Measurements from ENCODE around the gene ATP1B4. TPM values are rescaled to one million over a fixed set of nuclear protein-coding genes. Genes with fewer than 3 reads are reported as not detected.
A peak's percentile ranks its signal among the peaks of the same experiment; 100 is the strongest.
"Not testable (repeated sequence)": the region's sequence is repeated elsewhere in the genome, so short reads cannot be mapped to it uniquely, and the experiment has no call there.

Gene ATP1B4
- total RNA-seq, result not detected

DNA sequence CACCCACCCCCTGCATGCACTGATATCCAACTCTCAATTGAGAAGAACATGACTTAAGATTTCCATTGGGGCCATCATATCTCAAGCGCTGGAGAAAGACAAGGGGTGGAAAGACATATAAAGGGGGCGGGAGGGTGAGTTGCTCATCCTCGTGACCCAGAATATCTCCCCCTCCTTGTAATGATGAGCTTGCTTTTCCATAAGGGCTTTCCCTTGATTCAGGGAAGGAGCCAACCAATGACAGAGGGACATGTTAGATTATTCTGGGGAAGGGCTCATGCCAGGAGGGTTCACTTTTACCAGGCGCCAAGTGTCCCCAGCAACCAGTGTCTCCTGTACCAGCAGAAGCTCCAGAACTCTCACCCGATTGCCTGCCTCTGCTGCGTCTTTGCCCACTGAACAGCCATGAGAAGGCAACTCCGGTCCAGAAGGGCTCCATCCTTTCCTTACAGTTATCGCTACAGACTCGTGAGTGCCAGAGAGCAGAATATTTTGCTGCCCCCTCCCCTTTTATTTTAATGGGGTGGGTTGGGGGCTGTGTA lies at the start of gene ATP1B4:
ATP1B4 (plus strand) TSS at position 326 of the 542 bp plus-strand sequence; CDS start at position 406, 80 bp downstream.
- Mint-ChIP-seq H3K9me3 (ENCODE audit: insufficient read depth) (no peaks in the 10 kb centered on the region), H3K4me3 (no peak within 1 kb of the TSS), H3K27ac (no peak within 1 kb of the TSS), H3K4me1 (ENCODE audit: low read depth) (no peaks in the 10 kb centered on the region), H3K27me3 (ENCODE audit: low read depth) (no peaks in the 10 kb centered on the region), H3K36me3 (ENCODE audit: low read depth) (no peaks in the 10 kb centered on the region)
- ChIA-PET CTCF (no interaction called here), POLR2A (no interaction called here)
- DNase-seq (no peak), ATAC-seq (no peak)

DNA sequence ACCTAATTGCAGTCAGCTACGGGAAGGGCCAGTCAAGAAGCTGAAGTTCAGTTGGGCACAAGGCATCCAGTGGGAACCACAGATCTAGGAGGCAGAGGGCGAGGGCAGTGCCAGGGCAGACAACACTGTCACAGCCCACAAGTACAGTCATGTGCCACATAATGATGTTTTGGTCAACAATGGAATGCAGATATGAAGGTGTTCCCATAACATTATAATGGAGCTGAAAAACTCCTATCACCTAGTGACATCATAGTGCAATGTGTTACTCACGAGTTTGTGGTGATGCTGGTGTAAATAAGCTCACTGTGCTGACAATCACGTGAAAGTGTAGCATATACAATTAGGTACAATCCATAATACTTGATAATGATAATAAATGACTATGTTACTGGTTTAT lies 46.1 kb upstream of the ATP1B4 start:
- no peak for DNase-seq
- no peak for ATAC-seq
- CTCF ChIA-PET, result no interaction called here
- peaks cover 4% of the 10 kb centered on the region for H3K4me1 Mint-ChIP-seq (ENCODE audit: low read depth)
- no peaks in the 10 kb centered on the region for H3K9me3 Mint-ChIP-seq (ENCODE audit: insufficient read depth)
- POLR2A ChIA-PET, result no interaction called here
- peaks cover 50% of the 10 kb centered on the region for H3K27me3 Mint-ChIP-seq (ENCODE audit: low read depth)
- H3K27ac Mint-ChIP-seq, result no peak overlapping the region
- H3K4me3 Mint-ChIP-seq, result no peak overlapping the region
- H3K36me3 Mint-ChIP-seq (ENCODE audit: low read depth), result no peaks in the 10 kb centered on the region

DNA sequence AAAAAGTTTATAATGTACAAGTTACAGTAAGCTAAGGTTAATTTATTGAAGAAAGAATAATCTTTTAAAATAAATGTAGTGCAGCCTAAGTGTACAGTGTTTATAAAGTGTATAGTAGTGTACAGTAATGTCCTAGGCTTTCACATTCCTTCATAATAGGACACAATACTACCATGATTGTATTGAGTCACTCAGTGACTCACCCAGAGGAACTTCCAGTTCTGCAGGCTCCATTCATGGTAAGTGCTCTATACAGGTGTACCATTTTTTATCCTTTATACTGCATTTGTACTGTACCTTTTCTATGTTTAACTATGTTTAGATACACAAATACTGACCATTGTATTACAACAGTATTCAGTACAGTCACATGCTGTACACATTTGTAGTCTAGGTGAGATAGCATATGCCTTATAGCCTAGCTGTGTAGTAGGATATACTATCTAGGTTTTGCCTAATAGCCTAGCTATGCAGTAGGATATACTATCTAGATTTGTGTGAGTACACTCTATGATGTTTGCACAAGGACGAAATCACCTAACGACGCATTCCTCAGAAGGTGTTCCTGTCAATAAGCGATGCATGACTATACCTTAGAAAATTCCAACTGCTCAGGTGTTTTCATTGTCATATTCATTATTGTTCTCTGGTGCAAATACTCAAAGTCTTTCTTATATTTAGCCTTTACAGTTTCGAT lies 45.2 kb upstream of the ATP1B4 start:
- H3K27ac Mint-ChIP-seq, result no peak overlapping the region
- H3K27me3 Mint-ChIP-seq (ENCODE audit: low read depth), result peaks cover 50% of the 10 kb centered on the region
- H3K9me3 Mint-ChIP-seq (ENCODE audit: insufficient read depth), result no peaks in the 10 kb centered on the region
- no peak for ATAC-seq
- no peaks in the 10 kb centered on the region for H3K36me3 Mint-ChIP-seq (ENCODE audit: low read depth)
- no peak overlapping the region for H3K4me3 Mint-ChIP-seq
- no peak for DNase-seq
- ChIA-PET CTCF (no interaction called here), POLR2A (no interaction called here)
- no peaks in the 10 kb centered on the region for H3K4me1 Mint-ChIP-seq (ENCODE audit: low read depth)

DNA sequence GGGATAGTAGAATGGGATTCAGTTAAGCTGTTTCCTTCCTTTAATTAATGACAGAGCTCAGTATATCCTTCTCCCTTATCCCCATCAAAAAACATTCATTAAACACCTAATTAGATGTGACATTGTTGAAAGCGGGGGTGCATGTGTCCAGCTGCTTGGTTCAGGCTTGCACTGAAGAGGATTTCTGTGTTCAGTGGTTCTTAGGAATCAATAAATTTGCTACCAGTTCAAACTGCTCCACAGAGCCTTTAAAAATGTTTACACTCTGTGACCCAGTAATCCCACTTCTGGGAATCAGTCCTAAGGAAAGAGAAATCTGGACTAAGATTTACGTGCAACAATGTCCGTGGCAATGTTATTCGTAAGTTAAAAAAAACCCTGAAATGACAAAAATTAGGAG lies 43.5 kb upstream of the ATP1B4 start:
- DNase-seq (no peak), ATAC-seq (no peak)
- no peak overlapping the region for H3K4me3 Mint-ChIP-seq
- H3K4me1 Mint-ChIP-seq (ENCODE audit: low read depth), result no peaks in the 10 kb centered on the region
- ChIA-PET CTCF (interaction anchor here (1.1 to 1.6 kb wide), 3 partner anchors 9 to 134 kb away, joined by 3 to 5 read pairs (median 3); no protein-coding TSS in a partner anchor), POLR2A (no interaction called here)
- H3K36me3 Mint-ChIP-seq (ENCODE audit: low read depth), result no peaks in the 10 kb centered on the region
- no peaks in the 10 kb centered on the region for H3K9me3 Mint-ChIP-seq (ENCODE audit: insufficient read depth)
- peaks cover 34% of the 10 kb centered on the region for H3K27me3 Mint-ChIP-seq (ENCODE audit: low read depth)
- H3K27ac Mint-ChIP-seq, result no peak overlapping the region

DNA sequence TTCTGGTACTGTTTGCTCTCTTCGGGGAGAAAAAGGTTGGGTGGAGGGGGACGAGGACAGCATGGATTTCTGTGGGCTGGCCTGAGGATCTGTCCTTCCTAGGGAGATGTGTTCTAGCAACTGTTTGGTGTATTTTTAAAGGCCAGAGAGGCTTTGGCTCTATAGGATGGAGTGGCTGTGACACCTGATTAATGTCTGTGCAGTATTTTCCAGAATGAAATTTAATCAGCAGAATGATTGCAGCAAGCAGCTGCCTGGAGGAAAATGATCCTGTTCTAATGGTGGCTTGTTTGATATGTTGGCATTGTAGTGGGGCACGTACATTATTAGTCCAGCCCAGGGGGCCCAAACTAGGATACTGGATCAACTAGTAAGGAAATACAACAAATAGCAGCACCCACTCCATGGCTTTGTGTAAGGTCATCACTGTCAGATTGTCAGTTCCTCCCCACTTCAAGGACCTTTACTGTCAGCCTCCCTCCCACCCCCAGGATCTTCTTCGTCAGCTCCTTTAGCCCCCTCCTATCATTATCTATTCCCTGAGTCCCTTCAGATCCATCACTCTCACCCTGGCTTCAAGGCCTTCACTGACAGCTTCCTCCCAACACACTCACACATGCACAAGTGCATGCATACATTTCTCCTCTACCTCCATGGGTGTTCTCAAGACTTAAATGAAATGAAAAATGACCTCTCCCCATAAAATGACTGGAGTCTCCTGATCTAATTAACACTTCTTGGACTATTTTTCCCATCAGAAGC lies 40.2 kb upstream of the ATP1B4 start:
- H3K27ac Mint-ChIP-seq, result no peak overlapping the region
- peaks cover 20% of the 10 kb centered on the region for H3K27me3 Mint-ChIP-seq (ENCODE audit: low read depth)
- no peak for DNase-seq
- H3K4me1 Mint-ChIP-seq (ENCODE audit: low read depth), result no peaks in the 10 kb centered on the region
- POLR2A ChIA-PET, result no interaction called here
- CTCF ChIA-PET, result no interaction called here
- no peak overlapping the region for H3K4me3 Mint-ChIP-seq
- no peaks in the 10 kb centered on the region for H3K36me3 Mint-ChIP-seq (ENCODE audit: low read depth)
- no peaks in the 10 kb centered on the region for H3K9me3 Mint-ChIP-seq (ENCODE audit: insufficient read depth)
- no peak for ATAC-seq

DNA sequence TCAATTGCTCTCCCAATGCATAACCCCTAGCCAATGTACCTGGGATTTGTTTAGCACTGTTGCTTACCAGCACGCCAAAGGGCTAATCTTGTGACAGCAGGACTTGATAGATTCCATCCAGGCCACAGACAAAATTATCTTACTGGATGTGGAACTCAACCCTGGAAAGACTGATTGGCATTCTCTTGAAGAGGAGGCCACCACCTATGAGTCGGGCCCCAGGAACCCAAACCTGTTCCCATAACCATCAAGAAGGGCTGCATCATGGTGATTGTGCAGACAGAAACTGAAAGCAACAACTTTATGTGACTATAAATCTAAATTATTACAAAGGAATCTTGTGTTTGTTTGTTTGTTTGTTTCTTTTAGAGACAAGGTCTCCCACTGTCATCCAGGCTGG lies 30.8 kb upstream of the ATP1B4 start:
- ChIA-PET POLR2A (no interaction called here), CTCF (no interaction called here)

DNA sequence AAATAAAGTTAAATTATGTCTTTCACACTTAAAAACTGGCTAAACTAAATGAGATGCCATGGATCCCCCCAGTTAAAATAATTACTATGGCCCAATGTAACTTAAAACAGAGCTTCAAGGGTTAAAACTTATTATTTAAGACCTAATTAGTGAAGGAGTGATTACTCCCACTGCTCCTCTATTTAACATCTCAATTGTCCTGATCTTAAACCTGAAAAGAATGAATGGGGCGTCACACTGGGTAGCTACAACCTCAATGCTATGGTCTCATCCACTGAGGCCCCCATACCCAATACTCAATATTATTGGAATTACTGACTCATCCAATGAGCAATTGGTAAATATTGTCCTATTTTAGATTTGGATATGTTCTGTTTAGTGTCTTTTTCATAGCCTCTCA lies 29.5 kb upstream of the ATP1B4 start:
- peaks cover 3% of the 10 kb centered on the region for H3K27me3 Mint-ChIP-seq (ENCODE audit: low read depth)
- H3K4me1 Mint-ChIP-seq (ENCODE audit: low read depth), result no peaks in the 10 kb centered on the region
- ChIA-PET POLR2A (no interaction called here), CTCF (no interaction called here)
- no peak overlapping the region for H3K4me3 Mint-ChIP-seq
- no peak for ATAC-seq
- DNase-seq, result no peak
- no peak overlapping the region for H3K27ac Mint-ChIP-seq
- H3K36me3 Mint-ChIP-seq (ENCODE audit: low read depth), result no peaks in the 10 kb centered on the region
- H3K9me3 Mint-ChIP-seq (ENCODE audit: insufficient read depth), result no peaks in the 10 kb centered on the region

More for the DNA sequence above, 30.8 kb upstream of the ATP1B4 start:
- no peak overlapping the region for H3K27ac Mint-ChIP-seq
- no peaks in the 10 kb centered on the region for H3K9me3 Mint-ChIP-seq (ENCODE audit: insufficient read depth)
- H3K27me3 Mint-ChIP-seq (ENCODE audit: low read depth), result peaks cover 7% of the 10 kb centered on the region
- no peak for DNase-seq
- no peak overlapping the region for H3K4me3 Mint-ChIP-seq
- no peaks in the 10 kb centered on the region for H3K4me1 Mint-ChIP-seq (ENCODE audit: low read depth)
- ATAC-seq, result no peak
- H3K36me3 Mint-ChIP-seq (ENCODE audit: low read depth), result no peaks in the 10 kb centered on the region

DNA sequence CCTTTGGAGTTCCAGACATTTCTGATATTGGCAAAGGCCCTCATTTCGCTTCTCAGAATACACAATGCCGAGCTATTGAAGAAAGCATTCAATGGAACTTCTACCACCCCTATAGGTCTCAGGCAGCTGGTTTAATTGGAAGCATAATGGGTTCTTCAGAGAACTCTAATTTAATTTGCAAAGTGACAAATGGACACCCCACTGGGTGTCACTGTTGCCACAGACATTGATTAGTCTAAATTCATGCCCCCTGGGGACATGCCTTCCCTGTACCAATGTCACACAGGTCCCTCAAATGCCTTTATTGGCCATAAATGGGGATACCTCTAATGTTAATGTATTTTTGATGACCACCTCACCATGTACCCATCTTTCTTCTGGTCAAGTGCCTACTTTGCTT lies 27.7 kb upstream of the ATP1B4 start:
- no peak for ATAC-seq
- H3K27me3 Mint-ChIP-seq (ENCODE audit: low read depth), result no peaks in the 10 kb centered on the region
- no peaks in the 10 kb centered on the region for H3K36me3 Mint-ChIP-seq (ENCODE audit: low read depth)
- H3K4me3 Mint-ChIP-seq, result no peak overlapping the region
- CTCF ChIA-PET, result no interaction called here
- peaks cover 4% of the 10 kb centered on the region for H3K9me3 Mint-ChIP-seq (ENCODE audit: insufficient read depth)
- no peaks in the 10 kb centered on the region for H3K4me1 Mint-ChIP-seq (ENCODE audit: low read depth)
- H3K27ac Mint-ChIP-seq, result no peak overlapping the region
- no peak for DNase-seq
- POLR2A ChIA-PET, result no interaction called here

DNA sequence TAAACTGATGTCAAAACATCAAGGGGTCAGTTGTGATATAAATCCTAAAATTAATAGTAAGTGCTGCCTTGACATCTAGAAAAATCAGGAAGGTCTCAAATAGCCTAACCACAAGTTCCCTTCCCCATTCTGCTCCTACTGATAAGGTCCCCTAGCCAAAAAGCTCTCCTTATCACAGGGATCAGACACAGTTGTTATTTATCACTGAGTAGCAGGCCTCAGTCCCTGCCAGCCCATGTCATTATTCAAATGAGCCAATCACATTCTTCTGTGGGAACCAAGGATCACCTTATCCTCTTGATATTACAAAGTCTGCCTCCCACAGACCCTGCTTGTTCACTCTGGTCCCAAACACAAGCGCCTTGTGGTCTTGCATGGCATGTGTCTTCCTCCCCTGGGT lies 27.3 kb upstream of the ATP1B4 start:
- Mint-ChIP-seq H3K36me3 (ENCODE audit: low read depth) (no peaks in the 10 kb centered on the region), H3K9me3 (ENCODE audit: insufficient read depth) (peaks cover 4% of the 10 kb centered on the region), H3K4me1 (ENCODE audit: low read depth) (no peaks in the 10 kb centered on the region), H3K4me3 (no peak overlapping the region), H3K27ac (no peak overlapping the region), H3K27me3 (ENCODE audit: low read depth) (no peaks in the 10 kb centered on the region)
- POLR2A ChIA-PET, result no interaction called here
- CTCF ChIA-PET, result no interaction called here
- no peak for ATAC-seq
- DNase-seq, result no peak

DNA sequence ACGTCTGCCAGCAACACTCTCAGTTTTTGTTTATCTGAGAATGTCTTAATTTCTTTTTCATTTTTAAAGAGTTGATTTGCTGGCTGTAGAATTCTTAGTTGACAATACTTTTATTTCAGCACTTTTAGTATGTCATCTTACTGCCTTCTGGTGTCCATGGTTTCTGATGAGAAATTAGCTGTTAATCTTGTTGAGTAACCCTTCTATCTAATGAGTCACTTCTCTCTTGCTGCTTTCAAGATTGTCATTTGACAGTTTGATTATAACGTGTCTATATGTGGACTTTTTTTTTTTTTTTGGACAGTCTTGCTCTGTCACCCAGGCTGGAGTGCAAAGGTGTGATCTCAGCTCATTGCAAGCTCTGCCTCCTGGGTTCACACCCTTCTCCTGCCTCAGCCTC lies 26.6 kb upstream of the ATP1B4 start:
- no peaks in the 10 kb centered on the region for H3K4me1 Mint-ChIP-seq (ENCODE audit: low read depth)
- peaks cover 4% of the 10 kb centered on the region for H3K9me3 Mint-ChIP-seq (ENCODE audit: insufficient read depth)
- no peaks in the 10 kb centered on the region for H3K27me3 Mint-ChIP-seq (ENCODE audit: low read depth)
- POLR2A ChIA-PET, result no interaction called here
- CTCF ChIA-PET, result no interaction called here
- DNase-seq (no peak), ATAC-seq (no peak)
- no peaks in the 10 kb centered on the region for H3K36me3 Mint-ChIP-seq (ENCODE audit: low read depth)
- H3K4me3 Mint-ChIP-seq, result no peak overlapping the region
- no peak overlapping the region for H3K27ac Mint-ChIP-seq

DNA sequence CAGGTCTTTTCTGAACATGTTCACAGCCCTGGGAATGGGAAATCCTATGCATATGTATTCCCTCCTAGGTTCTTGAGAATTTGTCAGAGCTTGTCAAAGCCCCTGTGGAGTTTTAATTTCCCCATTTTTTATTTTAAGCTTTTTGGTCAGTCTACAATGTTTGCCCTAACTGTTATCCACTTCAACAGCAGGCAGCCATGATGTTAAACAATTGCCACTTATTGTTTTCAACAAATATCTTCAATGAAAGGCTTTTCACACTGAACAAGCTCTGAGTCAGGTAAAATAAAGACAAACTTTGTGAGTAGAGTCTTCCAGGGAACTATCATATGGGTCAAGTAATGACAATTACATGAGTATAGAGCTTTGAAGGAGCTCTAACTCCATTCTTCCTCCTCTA lies 25.0 kb upstream of the ATP1B4 start:
- POLR2A ChIA-PET, result no interaction called here
- Mint-ChIP-seq H3K4me3 (no peak overlapping the region), H3K36me3 (ENCODE audit: low read depth) (no peaks in the 10 kb centered on the region), H3K9me3 (ENCODE audit: insufficient read depth) (peaks cover 4% of the 10 kb centered on the region), H3K4me1 (ENCODE audit: low read depth) (no peaks in the 10 kb centered on the region), H3K27ac (no peak overlapping the region), H3K27me3 (ENCODE audit: low read depth) (no peaks in the 10 kb centered on the region)
- DNase-seq (no peak), ATAC-seq (no peak)
- CTCF ChIA-PET, result no interaction called here

DNA sequence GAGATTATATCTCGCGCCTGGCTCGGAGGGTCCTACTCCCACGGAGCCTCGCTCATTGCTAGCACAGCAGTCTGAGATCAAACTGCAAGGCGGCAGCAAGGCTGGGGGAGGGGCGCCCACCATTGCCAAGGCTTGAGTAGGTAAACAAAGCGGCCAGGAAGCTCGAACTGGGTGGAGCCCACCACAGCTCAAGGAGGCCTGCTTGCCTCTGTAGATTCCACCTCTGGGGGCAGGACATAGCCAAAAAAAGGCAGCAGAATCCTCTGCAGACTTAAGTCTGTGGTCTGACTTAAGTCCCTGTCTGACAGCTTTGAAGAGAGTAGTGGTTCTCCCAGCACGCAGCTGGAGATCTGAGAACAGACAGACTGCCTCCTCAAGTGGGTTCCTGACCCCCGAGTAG lies 17.3 kb upstream of the ATP1B4 start:
- H3K27ac Mint-ChIP-seq; H3K9me3 Mint-ChIP-seq (ENCODE audit: insufficient read depth); CTCF ChIA-PET; H3K4me1 Mint-ChIP-seq (ENCODE audit: low read depth); H3K4me3 Mint-ChIP-seq; ATAC-seq; POLR2A ChIA-PET; H3K27me3 Mint-ChIP-seq (ENCODE audit: low read depth); H3K36me3 Mint-ChIP-seq (ENCODE audit: low read depth): not testable (repeated sequence)
- peak; percentile 24 for DNase-seq

Measured in activated CD8-positive, alpha-beta T cell treated with anti-CD3 and anti-CD28 coated beads, Interleukin-2, amount 10 ng/mL, durations not matched to agents 7 days and 5 days (primary cell).